SU-DHL-6 (cell line): ENCODE measurements around the gene SFT2D3.

Experiments
- H2AFZ ChIP-seq: fragments of 200-600 bp; sonication (generic); 2 replicates; pipeline ENCODE4 v1.6.1; 2014; ENCODE audit warnings: low read depth, mild to moderate bottlenecking, moderate library complexity, mixed read lengths, antibody characterized with exemption, low read length; ENCODE audit not compliant: severe bottlenecking
- H3F3A ChIP-seq: fragments of 200-600 bp; shearing (Covaris generic); 2 replicates; pipeline ENCODE4 v1.6.0; 2016; ENCODE audit warnings: antibody characterized with exemption, mild to moderate bottlenecking; ENCODE audit not compliant: insufficient read depth
- H3K27ac ChIP-seq: fragments of 200-600 bp; sonication (generic); 2 replicates; pipeline ENCODE4 v1.5.1; 2016; ENCODE audit warnings: low read depth, mild to moderate bottlenecking, low read length, moderate library complexity, mixed read lengths
- H3K27me3 ChIP-seq: fragments of 200-600 bp; sonication (generic), shearing (Covaris generic); 2 replicates; pipeline ENCODE4 v1.6.0; 2014; ENCODE audit warnings: mild to moderate bottlenecking, low read length
- H3K36me3 ChIP-seq: fragments of 200-600 bp; sonication (generic); 2 replicates; pipeline ENCODE4 v1.6.1; 2014; ENCODE audit warnings: mild to moderate bottlenecking, low read length, mixed read lengths
- H3K4me2 ChIP-seq: fragments of 300-600, 200-600 bp; shearing (Covaris generic), sonication (generic); 2 replicates; pipeline ENCODE4 v1.6.0; 2014; ENCODE audit warnings: low read length, low read depth, mild to moderate bottlenecking; ENCODE audit not compliant: poor library complexity, severe bottlenecking
- H3K4me3 ChIP-seq: fragments of 200-600 bp; sonication (generic); 2 replicates; pipeline ENCODE4 v1.5.1; 2014; ENCODE audit warnings: antibody characterized with exemption, low read length, mild to moderate bottlenecking, mixed read lengths; ENCODE audit not compliant: insufficient read depth, poor library complexity, severe bottlenecking
- H3K79me2 ChIP-seq: fragments of 200-600 bp; sonication (generic); 2 replicates; pipeline ENCODE4 v1.6.1; 2014; ENCODE audit warnings: mild to moderate bottlenecking, low read length, moderate library complexity; ENCODE audit not compliant: insufficient read depth
- H3K9ac ChIP-seq: fragments of 200-600 bp; sonication (generic); 2 replicates; pipeline ENCODE4 v1.7.0; 2014; ENCODE audit warnings: mild to moderate bottlenecking, low read length
- H3K9me2 ChIP-seq: fragments of 200-600 bp; sonication (generic); replicated peaks from 2 replicates; pipeline ENCODE4 v1.6.1; 2014; ENCODE audit warnings: low read length; ENCODE audit not compliant: insufficient read depth
- H3K9me3 ChIP-seq: fragments of 200-600 bp; sonication (generic); 2 replicates; pipeline ENCODE4 v1.6.1; 2014; ENCODE audit warnings: low read length, mixed read lengths; ENCODE audit not compliant: insufficient read depth
- H4K20me1 ChIP-seq: fragments of 200-600 bp; sonication (generic); 2 replicates; pipeline ENCODE4 v1.6.1; 2014; ENCODE audit warnings: low read depth, mild to moderate bottlenecking, antibody characterized with exemption, low read length, moderate library complexity, mixed read lengths
- CTCF ChIP-seq: fragments of 200-600 bp; sonication (generic); IDR thresholded peaks from one replicate; pipeline ENCODE4 v1.5.1; 2017; ENCODE audit warnings: antibody characterized with exemption, mild to moderate bottlenecking, low read length, moderate library complexity; ENCODE audit not compliant: insufficient read depth, poor library complexity, severe bottlenecking
- EZH2phosphoT487 ChIP-seq: fragments of 200-600 bp; sonication (generic), shearing (Covaris generic); conservative IDR thresholded peaks from 2 replicates; pipeline ENCODE4 v1.6.1; 2018; ENCODE audit warnings: mild to moderate bottlenecking, antibody characterized with exemption, low read length, moderate library complexity, mixed read lengths

The SFT2D3 gene

GRCh38 chr2:127701193-127701650, at the start of gene SFT2D3:
SFT2D3 (plus strand) TSS chr2:127701497; CDS start chr2:127701529, 32 bp downstream.
- Histone ChIP-seq H3K27me3 (no peaks in the 10 kb centered on the region), H3K4me2 (peak within 1 kb of the TSS; percentile 70), H3K9me2 (no peaks in the 10 kb centered on the region), H3F3A (peaks cover 48% of the 10 kb centered on the region), H4K20me1 (peaks cover 8% of the 10 kb centered on the region; the same call in 1 of the 2 replicates), H3K36me3 (no peaks in the 10 kb centered on the region; the same call in 1 of the 2 replicates), H3K79me2 (peaks cover 21% of the 10 kb centered on the region), H3K9me3 (no peaks in the 10 kb centered on the region), H2AFZ (peak within 1 kb of the TSS; percentile 82), H3K4me3 (peak within 1 kb of the TSS; percentile 64), H3K27ac (peak within 1 kb of the TSS; percentile 84), H3K9ac (peak within 1 kb of the TSS; percentile 68)
- no peak for TF ChIP-seq CTCF
- no peak for TF ChIP-seq EZH2phosphoT487

- H3K36me3 ChIP-seq, result no peaks in the 10 kb centered on the region
- no peak overlapping the region for H3K27ac ChIP-seq
- H3K9me2 ChIP-seq, result no peaks in the 10 kb centered on the region
- H3K4me2 ChIP-seq, result no peak overlapping the region
- H3F3A ChIP-seq, result no peaks in the 10 kb centered on the region
- no peaks in the 10 kb centered on the region for H3K79me2 ChIP-seq
- no peak overlapping the region for H3K4me3 ChIP-seq
- H3K9me3 ChIP-seq, result no peaks in the 10 kb centered on the region
- no peaks in the 10 kb centered on the region for H4K20me1 ChIP-seq
- no peak overlapping the region for H2AFZ ChIP-seq
- no peak overlapping the region for H3K9ac ChIP-seq
- no peaks in the 10 kb centered on the region for H3K27me3 ChIP-seq
- TF ChIP-seq EZH2phosphoT487 (no peak), CTCF (no peak)
These were observed 49.2 kb upstream of the SFT2D3 start for GRCh38 chr2:127651971-127652550.

- Histone ChIP-seq H3K4me3 (no peak overlapping the region), H3K9ac (no peak overlapping the region), H3K79me2 (no peaks in the 10 kb centered on the region), H3K9me2 (no peaks in the 10 kb centered on the region), H3K27ac (no peak overlapping the region), H3F3A (no peaks in the 10 kb centered on the region), H4K20me1 (no peaks in the 10 kb centered on the region), H3K36me3 (no peaks in the 10 kb centered on the region), H2AFZ (no peak overlapping the region), H3K27me3 (no peaks in the 10 kb centered on the region), H3K9me3 (no peaks in the 10 kb centered on the region), H3K4me2 (no peak overlapping the region)
- no peak for TF ChIP-seq EZH2phosphoT487
- no peak for TF ChIP-seq CTCF
These were observed 48.4 kb upstream of the SFT2D3 start for GRCh38 chr2:127652786-127653357.
